ENCODE results near the gene MED13L.

GRCh38 chr12:116319233-116319897 is 41.9 kb upstream of the MED13L start:
- no peak for TF ChIP-seq CTCF (conservative IDR thresholded peaks at IDR 0.05 in 1 of 2, IDR thresholded peaks at IDR 0.05 in 1 of 2; ENCODE audit: extremely low read depth in 1 of 2, insufficient read depth in 1 of 2, low read depth in 1 of 2, low read length in 2 of 2)
- no peak for TF ChIP-seq EZH2 (IDR thresholded peaks at IDR 0.05; ENCODE audit: borderline replicate concordance, low read length)
